HG03139 (cell line): ENCODE data around the gene TMEM80.

Experiments used
- ATAC-seq: cut with Tn5 transposase; IDR thresholded peaks from one replicate; pipeline ENCODE4 v1.9.1; 2021; ENCODE audit not compliant: unreplicated experiment

The TMEM80 gene

DNA sequence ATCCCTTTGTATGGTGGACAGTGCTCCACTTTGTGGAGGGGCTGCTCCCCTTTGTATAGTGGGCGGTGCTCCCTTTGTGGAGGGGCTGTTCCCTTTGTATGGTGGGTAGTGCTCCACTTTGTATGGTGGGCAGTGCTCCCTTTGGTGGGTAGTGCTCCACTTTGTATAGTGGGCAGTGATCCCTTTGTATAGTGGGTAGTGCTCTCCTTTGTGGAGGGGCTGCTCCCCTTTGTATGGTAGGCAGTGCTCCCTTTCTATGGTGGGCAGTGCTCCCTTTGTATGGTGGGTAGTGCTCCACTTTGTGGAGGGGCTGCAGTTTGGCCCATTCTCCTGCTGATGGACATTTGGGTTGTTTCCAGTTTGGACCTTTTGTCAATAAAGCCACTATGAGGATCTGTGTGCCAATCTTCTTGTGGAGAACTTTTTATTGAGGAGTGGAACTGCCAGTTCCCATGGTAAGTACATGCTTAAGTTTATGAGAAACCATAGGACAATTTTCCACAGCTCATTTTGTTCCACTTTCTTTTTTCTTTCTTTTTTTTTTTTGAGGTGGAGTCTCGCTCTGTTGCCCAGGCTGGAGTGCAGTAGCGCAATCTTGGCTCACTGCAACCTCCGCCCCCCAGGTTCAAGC is 47.1 kb downstream of the TMEM80 start:
- ATAC-seq: no peak

DNA sequence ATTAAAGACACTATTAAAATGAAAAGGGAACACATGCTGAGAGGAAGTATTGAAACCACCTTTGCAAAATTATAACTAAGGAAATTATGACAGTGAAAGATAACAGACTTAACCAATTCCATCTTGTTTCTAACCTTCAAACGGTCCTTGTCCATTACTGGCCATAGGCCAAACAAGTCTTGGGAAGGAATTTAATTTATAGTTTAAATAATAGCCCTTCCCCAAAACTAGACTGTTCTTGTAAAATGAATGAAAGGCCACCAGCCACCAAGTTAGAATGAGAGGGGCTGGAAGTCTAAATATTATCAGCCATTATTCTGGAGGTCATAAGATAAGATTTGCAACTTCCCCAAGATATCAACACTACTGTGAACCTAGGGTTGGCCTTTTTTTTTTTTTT is 49.8 kb downstream of the TMEM80 start:
- no peak for ATAC-seq

DNA sequence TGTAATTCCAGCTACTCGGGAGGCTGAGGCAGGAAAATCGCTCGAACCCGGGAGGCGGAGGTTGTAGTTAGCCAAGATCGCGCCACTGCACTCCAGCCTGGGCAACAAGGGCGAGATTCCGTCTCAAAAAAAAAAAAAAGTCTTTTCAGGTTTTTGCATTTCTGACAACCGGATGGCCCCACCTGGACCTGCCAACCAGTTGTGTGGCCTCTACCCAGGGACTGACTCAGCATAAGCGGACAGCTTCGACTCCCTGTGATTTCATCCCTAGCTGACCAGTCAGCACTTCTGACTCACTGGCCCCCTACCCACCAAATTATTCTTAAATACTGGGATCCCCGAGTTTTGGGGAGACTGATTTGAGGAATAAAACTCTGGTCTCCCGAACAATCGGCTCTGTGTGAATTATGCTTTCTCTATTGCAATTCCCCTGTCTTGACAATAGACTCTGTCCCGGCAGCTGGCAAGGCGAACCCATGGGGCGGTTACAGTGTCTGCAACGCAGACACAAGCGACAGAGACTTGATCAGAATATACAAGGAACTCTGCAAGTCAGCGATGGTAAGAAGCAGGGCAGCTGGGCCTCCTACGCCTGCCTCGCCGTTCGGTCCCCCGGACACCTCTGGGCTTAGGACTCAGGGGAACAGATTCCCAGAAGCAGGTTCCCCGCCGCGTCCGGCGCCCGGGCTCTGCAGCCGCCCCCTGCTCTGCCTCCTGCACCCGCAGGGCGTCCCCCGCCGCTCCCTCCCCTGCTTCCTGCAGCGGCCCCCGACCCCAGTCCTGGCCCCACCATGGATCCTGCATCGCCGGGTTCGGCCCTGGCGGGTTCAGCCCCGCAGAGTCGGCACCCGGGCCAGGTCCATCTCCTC is 50.9 kb downstream of the TMEM80 start:
- ATAC-seq: no peak

DNA sequence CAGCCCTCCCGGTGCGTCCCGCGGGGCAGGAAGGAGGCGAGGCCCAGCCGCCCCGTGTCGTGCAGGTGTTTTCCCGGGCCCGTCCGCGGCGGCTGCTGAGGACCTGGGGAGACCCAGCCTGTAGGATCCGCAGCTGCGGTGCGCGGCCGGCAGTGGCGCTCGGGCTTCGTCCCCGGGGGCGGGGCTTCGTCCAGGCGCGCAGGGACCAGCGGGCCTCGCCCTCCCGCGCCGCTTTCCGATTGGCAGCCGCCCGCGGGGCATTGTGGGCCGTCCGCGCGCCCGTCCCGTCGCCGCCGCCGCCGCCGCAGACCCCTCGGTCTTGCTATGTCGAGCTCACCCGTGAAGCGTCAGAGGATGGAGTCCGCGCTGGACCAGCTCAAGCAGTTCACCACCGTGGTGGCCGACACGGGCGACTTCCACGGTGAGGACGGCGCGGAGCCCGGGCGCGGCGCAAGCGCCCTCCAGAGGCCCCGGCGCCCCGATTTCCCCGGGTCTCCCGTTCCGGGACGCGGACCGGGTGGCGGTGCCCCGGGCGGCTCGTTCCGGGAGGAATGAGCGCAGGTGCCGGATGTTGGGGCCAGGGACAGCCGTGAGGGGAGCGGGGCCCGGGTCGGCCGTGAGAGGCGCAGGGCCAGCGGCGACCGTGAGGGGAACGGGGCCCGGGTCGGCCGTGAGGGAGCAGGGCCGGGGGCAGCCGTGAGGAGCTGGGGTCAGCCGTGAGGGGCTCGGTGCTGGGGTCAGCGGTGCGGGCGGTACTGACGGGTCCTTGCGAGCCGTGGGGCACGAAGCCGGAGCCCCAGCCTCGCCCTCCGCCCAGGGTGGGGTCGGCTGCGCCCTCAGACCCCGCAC is 51.8 kb downstream of the TMEM80 start, which contains the start of gene TALDO1:
Gene TALDO1, plus strand, starts transcription at position 307 of the 849 bp plus-strand sequence. Its CDS starts 18 bp downstream, at position 325.
- peak; percentile 81 for ATAC-seq

GRCh38 chr11:748007-748359 is 52.4 kb downstream of the TMEM80 start:
- ATAC-seq: no peak

DNA sequence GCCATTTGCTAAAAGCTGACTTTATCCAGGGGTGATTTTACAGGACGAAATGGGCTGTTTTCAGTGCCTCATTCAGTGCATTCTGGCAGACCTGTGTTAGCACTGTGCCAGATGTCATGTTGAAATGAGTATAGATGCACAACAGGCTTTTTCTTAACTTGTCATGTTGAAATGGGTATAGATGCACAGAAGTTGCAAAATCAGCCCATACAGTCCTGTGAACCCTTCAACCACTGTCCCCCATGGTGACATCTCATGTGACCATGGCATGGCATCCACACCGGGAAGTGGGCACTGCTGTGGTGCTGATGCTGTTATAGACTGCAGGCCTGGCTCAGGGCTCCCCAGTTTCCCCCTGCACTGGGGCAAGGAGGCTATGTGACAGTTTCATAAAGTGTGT is 54.1 kb downstream of the TMEM80 start:
- no peak for ATAC-seq
